Stimulated activated CD8-positive, alpha-beta memory T cell treated with anti-CD3 and anti-CD28 coated beads, Interleukin-2, amount 100 ng/mL, for 1 hour (primary cell): ENCODE data around the gene FGFR2.

Experiments used
- DNase-seq, 2 donors: peaks; one replicate each; pipeline ENCODE4 v3.0.0-alpha.2; 2020; ENCODE audit warnings: low read depth in 2 of 2

The FGFR2 gene

DNA sequence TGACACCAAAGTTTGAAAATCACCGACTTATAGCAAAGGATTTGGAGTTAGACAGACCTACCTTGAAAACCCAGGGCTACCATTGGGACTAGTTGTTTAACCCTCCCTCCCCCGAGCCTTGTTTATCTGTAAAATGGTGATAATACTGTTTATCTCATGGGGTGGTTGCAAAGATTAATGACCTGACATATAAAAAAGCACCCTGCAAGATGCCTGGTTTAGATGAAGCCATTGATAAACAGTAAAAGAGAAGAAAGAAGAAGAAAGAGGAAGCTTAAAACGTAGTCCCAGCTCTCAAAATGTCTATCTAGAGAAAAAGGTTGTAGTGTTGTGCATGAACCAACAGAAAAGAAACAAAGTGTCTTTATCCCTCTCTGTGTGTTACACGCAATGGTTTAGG is 145.7 kb downstream of the FGFR2 start:
- no peak for DNase-seq

DNA sequence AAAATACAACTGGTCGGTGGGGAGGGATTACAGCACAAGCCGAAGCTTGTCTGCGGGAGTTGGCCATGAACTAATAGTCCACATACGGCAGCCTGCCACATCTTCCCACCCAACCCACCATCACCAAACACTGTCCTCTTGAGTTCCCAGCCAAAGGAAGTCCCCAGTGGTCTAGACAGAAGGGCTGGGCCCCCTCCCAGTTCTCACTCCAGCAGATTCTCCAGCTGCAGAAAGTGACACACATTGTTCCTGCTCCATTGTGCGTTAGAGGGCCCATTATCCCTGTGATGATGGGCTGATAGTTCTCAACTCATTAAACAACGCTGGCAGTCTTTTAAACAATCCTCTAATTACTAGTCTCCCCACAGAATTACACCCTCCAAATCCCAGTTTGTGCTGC is 148.0 kb downstream of the FGFR2 start:
- DNase-seq: no peak

DNA sequence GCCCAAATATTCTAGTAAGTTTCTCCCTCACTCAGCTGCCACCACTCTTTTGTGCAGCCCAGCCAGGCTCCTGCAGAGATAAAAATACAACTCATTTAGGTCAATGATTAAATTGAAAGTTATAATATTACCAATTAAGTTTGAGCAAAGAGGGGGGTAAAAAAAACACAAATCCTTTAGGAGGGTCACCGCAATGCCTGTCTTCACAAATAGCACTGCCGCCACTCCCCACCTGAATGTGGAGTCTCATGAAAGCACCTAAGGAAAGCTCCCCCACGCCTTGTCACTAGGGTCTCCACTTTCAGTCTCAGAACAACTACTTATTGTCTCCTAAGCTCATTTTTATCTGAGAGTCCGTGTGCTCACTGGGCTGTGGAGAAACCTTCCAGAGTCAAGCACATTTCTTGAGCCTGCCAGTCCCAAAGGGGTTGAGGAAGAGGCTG is 148.7 kb downstream of the FGFR2 start:
- DNase-seq: no peak

- DNase-seq: no peak
These were observed 149.3 kb downstream of the FGFR2 start for GRCh38 chr10:121448766-121449421.

GRCh38 chr10:121444520-121445165 is 153.6 kb downstream of the FGFR2 start:
- DNase-seq: no peak

DNA sequence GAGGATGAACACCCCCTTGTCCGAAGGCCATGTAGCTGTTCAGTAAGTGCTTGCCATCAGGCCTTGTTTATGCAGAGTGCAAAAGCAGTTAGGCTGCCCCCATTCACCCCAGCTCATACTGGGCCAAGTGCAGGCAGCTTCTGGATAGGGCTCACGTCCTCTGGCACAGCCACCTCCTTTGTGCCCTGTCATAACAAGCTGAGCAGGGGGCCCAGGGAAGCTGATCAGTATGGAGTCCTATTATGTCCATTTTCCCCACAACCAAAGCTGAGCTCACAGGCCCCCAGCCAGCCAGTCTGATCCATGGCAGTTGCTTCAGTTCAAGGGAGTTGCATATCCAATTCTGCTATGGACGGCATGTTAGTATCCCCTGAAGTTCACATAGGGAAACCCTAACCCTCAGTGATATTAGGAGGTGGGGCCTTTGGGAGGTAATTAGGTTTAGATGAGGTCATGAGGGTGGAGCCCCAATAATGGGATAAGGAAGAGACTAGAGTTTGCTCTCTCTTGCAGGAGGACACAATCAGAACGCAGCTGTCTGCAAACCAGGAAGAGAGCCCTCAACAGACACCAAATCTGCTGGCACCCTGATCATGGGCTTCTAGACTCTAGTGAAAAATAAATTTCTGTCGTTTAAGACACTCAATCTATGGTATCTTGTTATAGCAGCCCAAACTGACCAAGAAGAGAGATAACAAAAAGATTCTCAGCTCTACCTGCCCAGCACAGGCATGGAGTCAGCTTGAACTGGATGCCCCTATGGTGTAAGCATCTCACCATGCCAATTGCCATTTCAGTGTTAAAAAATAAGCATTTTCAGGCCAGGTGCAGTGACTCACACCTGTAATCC is 155.9 kb downstream of the FGFR2 start:
- no peak for DNase-seq

GRCh38 chr10:121440461-121440860 is 157.8 kb downstream of the FGFR2 start:
- DNase-seq: no peak

DNA sequence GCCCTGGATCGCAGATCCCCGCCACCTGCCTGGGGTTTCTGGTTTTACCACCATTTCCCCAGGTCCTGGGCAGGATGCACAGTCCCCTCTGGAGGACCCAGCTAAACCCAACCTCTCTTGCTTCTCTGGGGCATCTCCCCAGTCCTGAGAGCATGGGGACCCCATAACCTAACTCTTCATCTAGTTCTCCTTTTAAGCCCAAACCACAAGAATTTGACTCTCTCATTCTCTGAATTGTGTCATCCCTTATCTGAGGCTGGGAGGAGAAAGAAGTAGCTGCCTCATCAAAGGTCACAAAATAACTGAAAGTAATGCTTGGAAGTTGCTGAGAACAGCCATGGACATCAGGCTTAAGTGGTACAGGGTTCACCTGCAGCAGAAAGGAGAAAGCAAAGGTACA is 159.9 kb downstream of the FGFR2 start:
- no peak for DNase-seq

GRCh38 chr10:121437596-121437995 is 160.6 kb downstream of the FGFR2 start:
- DNase-seq: no peak

- DNase-seq: no peak
These were observed 161.5 kb downstream of the FGFR2 start for GRCh38 chr10:121436630-121437341.

DNA sequence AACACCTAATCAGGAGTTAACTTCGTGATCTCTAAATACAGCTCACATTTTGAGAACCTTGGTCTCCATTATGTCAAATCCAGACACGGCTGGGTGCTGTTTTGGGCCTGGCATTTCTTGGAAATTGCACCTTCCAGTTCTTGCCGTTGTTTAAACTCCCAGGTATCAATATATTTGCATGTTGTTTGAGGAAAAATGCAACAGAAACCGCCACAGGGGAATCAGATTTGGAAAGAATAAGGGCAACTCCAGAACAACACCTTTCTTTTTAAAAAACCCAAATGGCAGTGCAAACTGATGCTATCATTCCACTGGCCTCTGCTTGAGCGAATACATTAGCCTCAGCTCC is 162.0 kb downstream of the FGFR2 start:
- no peak for DNase-seq

- no peak for DNase-seq
These were observed 163.0 kb downstream of the FGFR2 start for GRCh38 chr10:121435099-121435875.

GRCh38 chr10:121433965-121434364 is 164.3 kb downstream of the FGFR2 start:
- no peak for DNase-seq

DNA sequence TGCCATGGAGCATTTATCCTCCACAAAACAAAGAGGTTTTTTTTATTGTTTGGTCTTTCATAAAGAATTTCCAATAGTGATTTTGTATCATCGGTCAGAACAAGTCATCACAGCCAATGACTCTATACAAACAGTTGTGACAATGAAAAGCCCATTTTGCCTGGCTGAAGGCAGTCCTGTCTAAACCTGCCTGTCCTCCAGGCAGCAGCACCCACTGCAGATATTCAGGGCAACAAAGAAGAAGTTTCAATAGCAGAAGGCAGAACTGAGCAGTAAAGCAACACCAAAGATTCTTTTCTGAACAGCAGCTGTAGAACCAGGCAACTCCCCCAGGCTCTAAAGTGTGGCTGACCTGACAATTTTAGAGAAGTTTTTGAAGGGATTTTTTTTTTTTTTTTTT is 169.4 kb downstream of the FGFR2 start:
- no peak for DNase-seq
